ENCODE measurements around the gene STK24.
"Not testable (repeated sequence)": the region's sequence is repeated elsewhere in the genome, so short reads cannot be mapped to it uniquely, and the experiment has no call there.

STK24 gene

GRCh38 chr13:98622931-98623331, 46.0 kb upstream of the STK24 start (continued):
- TF ChIP-seq TSHZ2 (CRISPR knock-in tag; IDR thresholded peaks at IDR 0.05), result no peak
- TF ChIP-seq ZC3H10 (CRISPR knock-in tag; IDR thresholded peaks at IDR 0.05), result no peak
- TF ChIP-seq CSRNP3 (CRISPR knock-in tag; IDR thresholded peaks at IDR 0.05), result no peak
- no peak for TF ChIP-seq OSR1 (CRISPR knock-in tag; IDR thresholded peaks at IDR 0.05)
- no peak for TF ChIP-seq PPARA (CRISPR knock-in tag; IDR thresholded peaks at IDR 0.05; ENCODE audit: borderline replicate concordance)

- no peak for ATAC-seq
- TF ChIP-seq SNAI2 (CRISPR knock-in tag; IDR thresholded peaks at IDR 0.05), result no peak
- no peak for TF ChIP-seq ESRRG (CRISPR knock-in tag; IDR thresholded peaks at IDR 0.05)
- no peak for TF ChIP-seq ZFP3 (CRISPR knock-in tag; IDR thresholded peaks at IDR 0.05)
- TF ChIP-seq ZNF70 (CRISPR knock-in tag; IDR thresholded peaks at IDR 0.05), result no peak
- TF ChIP-seq CREB5 (CRISPR knock-in tag; IDR thresholded peaks at IDR 0.05; ENCODE audit: low read depth), result no peak
- no peak for TF ChIP-seq GLIS3 (CRISPR knock-in tag; IDR thresholded peaks at IDR 0.05)
- TF ChIP-seq TCF4 (CRISPR knock-in tag; IDR thresholded peaks at IDR 0.05; ENCODE audit: borderline replicate concordance), result no peak
- TF ChIP-seq PATZ1 (CRISPR knock-in tag; IDR thresholded peaks at IDR 0.05; ENCODE audit: borderline replicate concordance), result no peak
- no peak for TF ChIP-seq CSDC2 (CRISPR knock-in tag; IDR thresholded peaks at IDR 0.05)
- no peak for TF ChIP-seq ZNF565 (CRISPR knock-in tag; conservative IDR thresholded peaks at IDR 0.05; ENCODE audit: low read depth)
- TF ChIP-seq TOX (CRISPR knock-in tag; IDR thresholded peaks at IDR 0.05; ENCODE audit: borderline replicate concordance), result no peak
- TF ChIP-seq ARNTL (CRISPR knock-in tag; IDR thresholded peaks at IDR 0.05; ENCODE audit: borderline replicate concordance, low read depth), result no peak
- TF ChIP-seq ZNF8 (CRISPR knock-in tag; IDR thresholded peaks at IDR 0.05), result no peak
- no peak for TF ChIP-seq PPARA (CRISPR knock-in tag; IDR thresholded peaks at IDR 0.05; ENCODE audit: borderline replicate concordance)
- no peak for TF ChIP-seq TSHZ2 (CRISPR knock-in tag; IDR thresholded peaks at IDR 0.05)
- no peak for TF ChIP-seq BACH2 (CRISPR knock-in tag; IDR thresholded peaks at IDR 0.05; ENCODE audit: borderline replicate concordance)
Observed at GRCh38 chr13:98619556-98619955, 42.6 kb upstream of the STK24 start.

GRCh38 chr13:98615595-98615994, 38.7 kb upstream of the STK24 start:
- not testable (repeated sequence) for ATAC-seq

- TF ChIP-seq ISL1 (CRISPR knock-in tag; IDR thresholded peaks at IDR 0.05) (no peak), SNAI2 (CRISPR knock-in tag; IDR thresholded peaks at IDR 0.05) (no peak), CSRNP3 (CRISPR knock-in tag; IDR thresholded peaks at IDR 0.05) (no peak), PPARA (CRISPR knock-in tag; IDR thresholded peaks at IDR 0.05; ENCODE audit: borderline replicate concordance) (no peak), BACH2 (CRISPR knock-in tag; IDR thresholded peaks at IDR 0.05; ENCODE audit: borderline replicate concordance) (no peak), ARNTL (CRISPR knock-in tag; IDR thresholded peaks at IDR 0.05; ENCODE audit: borderline replicate concordance, low read depth) (no peak), CSDC2 (CRISPR knock-in tag; IDR thresholded peaks at IDR 0.05) (no peak), GLIS3 (CRISPR knock-in tag; IDR thresholded peaks at IDR 0.05) (no peak), PATZ1 (CRISPR knock-in tag; IDR thresholded peaks at IDR 0.05; ENCODE audit: borderline replicate concordance) (no peak), ZNF8 (CRISPR knock-in tag; IDR thresholded peaks at IDR 0.05) (no peak), ZFP30 (CRISPR knock-in tag; IDR thresholded peaks at IDR 0.05) (no peak)
- no peak for ATAC-seq
Observed at GRCh38 chr13:98613591-98613990, 36.7 kb upstream of the STK24 start.
